ENCODE data around the gene CBLN3. TPM values are rescaled to one million over a fixed set of nuclear protein-coding genes. Genes with fewer than 3 reads are reported as not detected.
A peak's percentile ranks its signal among the peaks of the same experiment; 100 is the strongest.

CBLN3 gene
- total RNA-seq, 1 donor from 2014 or later = not detected

GRCh38 chr14:24422261-24422660 is 7.2 kb downstream of the CBLN3 start:
- Histone ChIP-seq H4K20me1 (ENCODE audit: low read depth) (peaks cover 4% of the 10 kb centered on the region), H2AFZ (replicated peaks) (no peak overlapping the region), H3K27ac (no peak overlapping the region), H3K27me3 (peaks cover 68% of the 10 kb centered on the region), H3K79me2 (ENCODE audit: low read depth) (no peaks in the 10 kb centered on the region), H3K9ac (no peak overlapping the region), H3K9me3 (ENCODE audit: low read depth) (no peaks in the 10 kb centered on the region), H3K36me3 (no peaks in the 10 kb centered on the region), H3F3A (ENCODE audit: low read depth) (no peaks in the 10 kb centered on the region), H3K4me2 (no peak overlapping the region), H3K4me3 (no peak overlapping the region), H3K4me1 (no peaks in the 10 kb centered on the region)
- no peaks in the 10 kb centered on the region for H3K9me3 Mint-ChIP-seq
- no peak for DNase-seq (ENCODE audit: low spot score)
- peaks cover 2% of the 10 kb centered on the region for H3K27me3 Mint-ChIP-seq (ENCODE audit: insufficient read depth, low read depth)
- no peak overlapping the region for H3K27ac Mint-ChIP-seq
- H3K4me1 Mint-ChIP-seq = no peaks in the 10 kb centered on the region
- no peak overlapping the region for H3K4me3 Mint-ChIP-seq
- no peak for TF ChIP-seq CTCF (IDR thresholded peaks at IDR 0.05)
- TF ChIP-seq EZH2phosphoT487 (IDR thresholded peaks at IDR 0.05) = no peak
- no peak for TF ChIP-seq EZH2 (IDR thresholded peaks at IDR 0.05)
- no peaks in the 10 kb centered on the region for H3K36me3 Mint-ChIP-seq

- peaks cover 43% of the 10 kb centered on the region for H3K27me3 ChIP-seq
- H3K9me3 Mint-ChIP-seq = no peaks in the 10 kb centered on the region
- H3K4me1 ChIP-seq = no peaks in the 10 kb centered on the region
- no peak overlapping the region for H3K9ac ChIP-seq
- H3K9me3 ChIP-seq (ENCODE audit: low read depth) = no peaks in the 10 kb centered on the region
- DNase-seq (ENCODE audit: low spot score) = no peak
- H3K36me3 Mint-ChIP-seq = no peaks in the 10 kb centered on the region
- H3K4me2 ChIP-seq = no peak overlapping the region
- no peak overlapping the region for H3K27ac ChIP-seq
- H3K79me2 ChIP-seq (ENCODE audit: low read depth) = no peaks in the 10 kb centered on the region
- TF ChIP-seq EZH2 (IDR thresholded peaks at IDR 0.05) (no peak), CTCF (IDR thresholded peaks at IDR 0.05) (no peak)
- no peaks in the 10 kb centered on the region for H3K36me3 ChIP-seq
- H3K4me3 Mint-ChIP-seq = no peak overlapping the region
- no peaks in the 10 kb centered on the region for H3F3A ChIP-seq (ENCODE audit: low read depth)
- peaks cover 5% of the 10 kb centered on the region for H3K27me3 Mint-ChIP-seq (ENCODE audit: insufficient read depth, low read depth)
- peak overlapping the region; percentile 38 for H3K27ac Mint-ChIP-seq
- H3K4me3 ChIP-seq = no peak overlapping the region
- H2AFZ ChIP-seq (replicated peaks) = no peak overlapping the region
- H3K4me1 Mint-ChIP-seq = no peaks in the 10 kb centered on the region
- peaks cover 4% of the 10 kb centered on the region for H4K20me1 ChIP-seq (ENCODE audit: low read depth)
Observed at GRCh38 chr14:24418492-24418873, 11.0 kb downstream of the CBLN3 start.

- H3K36me3 Mint-ChIP-seq = no peaks in the 10 kb centered on the region
- H3K4me2 ChIP-seq = no peak overlapping the region
- no peak overlapping the region for H2AFZ ChIP-seq (replicated peaks)
- H3K9ac ChIP-seq = no peak overlapping the region
- peaks cover 5% of the 10 kb centered on the region for H3K27me3 Mint-ChIP-seq (ENCODE audit: insufficient read depth, low read depth)
- no peaks in the 10 kb centered on the region for H3K79me2 ChIP-seq (ENCODE audit: low read depth)
- H3K4me3 ChIP-seq = no peak overlapping the region
- H3K36me3 ChIP-seq = no peaks in the 10 kb centered on the region
- H3K9me3 Mint-ChIP-seq = no peaks in the 10 kb centered on the region
- H3K27me3 ChIP-seq = peaks cover 38% of the 10 kb centered on the region
- H3F3A ChIP-seq (ENCODE audit: low read depth) = no peaks in the 10 kb centered on the region
- H3K27ac ChIP-seq = no peak overlapping the region
- H3K27ac Mint-ChIP-seq = no peak overlapping the region
- TF ChIP-seq CTCF (IDR thresholded peaks at IDR 0.05) (no peak), EZH2 (IDR thresholded peaks at IDR 0.05) (no peak), EZH2phosphoT487 (IDR thresholded peaks at IDR 0.05) (no peak)
- no peak for DNase-seq (ENCODE audit: low spot score)
- H4K20me1 ChIP-seq (ENCODE audit: low read depth) = peaks cover 4% of the 10 kb centered on the region
- H3K4me3 Mint-ChIP-seq = no peak overlapping the region
- H3K4me1 Mint-ChIP-seq = no peaks in the 10 kb centered on the region
- no peaks in the 10 kb centered on the region for H3K9me3 ChIP-seq (ENCODE audit: low read depth)
- no peaks in the 10 kb centered on the region for H3K4me1 ChIP-seq
Observed at GRCh38 chr14:24417832-24418491, 11.5 kb downstream of the CBLN3 start.

All from neural progenitor cell (in vitro differentiated cells).